HepG2 (cell line): ENCODE measurements around the gene NCDN. TPM values are rescaled to one million over a fixed set of nuclear protein-coding genes. Genes with fewer than 3 reads are reported as not detected.

ENCODE experiments used
- ATM ChIP-seq: fragments of 450-650 bp; IDR thresholded peaks from 2 replicates; pipeline ENCODE4 v1.7.1; 2017; ENCODE audit warnings: mild to moderate bottlenecking, borderline replicate concordance
- ELF1 ChIP-seq: sonication (generic); formaldehyde crosslinking; IDR thresholded peaks from 2 replicates; pipeline ENCODE4 v1.4.0; 2020; ENCODE audit warnings: missing genetic modification reagents
- HDAC6 ChIP-seq: fragments of 200-600 bp; sonication (generic); IDR thresholded peaks from 2 replicates; pipeline ENCODE4 v1.7.0; 2017; ENCODE audit warnings: mild to moderate bottlenecking, antibody characterized with exemption, low read length, low read depth
- HOXA9 ChIP-seq: sonication (generic); formaldehyde crosslinking; IDR thresholded peaks from 2 replicates; pipeline ENCODE4 v1.8.1; 2022; ENCODE audit warnings: missing genetic modification reagents, mild to moderate bottlenecking, moderate library complexity, borderline replicate concordance
- ISX ChIP-seq: sonication (generic); formaldehyde crosslinking; conservative IDR thresholded peaks from 2 replicates; pipeline ENCODE4 v1.5.0; 2020; ENCODE audit warnings: missing genetic modification reagents
- PAF1 ChIP-seq: IDR thresholded peaks from 2 replicates; pipeline ENCODE4 v1.6.1; 2016; ENCODE audit warnings: missing genetic modification reagents, missing compliant biosample characterization
- PRPF4 ChIP-seq: fragments of 200-400 bp; formaldehyde crosslinking; IDR thresholded peaks from 2 replicates; pipeline ENCODE4 v1.6.1; 2016; ENCODE audit warnings: low read length, low read depth; ENCODE audit not compliant: poor library complexity, severe bottlenecking
- SALL1 ChIP-seq: sonication (generic); formaldehyde crosslinking; IDR thresholded peaks from 2 replicates; pipeline ENCODE4 v1.8.0; 2022; ENCODE audit warnings: mild to moderate bottlenecking, missing genetic modification reagents
- TBL1XR1 ChIP-seq: fragments of 150-350 bp; IDR thresholded peaks from 2 replicates; pipeline ENCODE4 v1.6.1; 2014; ENCODE audit warnings: borderline replicate concordance, low read length; ENCODE audit not compliant: partially characterized antibody
- TRIM24 ChIP-seq: sonication (generic); formaldehyde crosslinking; IDR thresholded peaks from 2 replicates; pipeline ENCODE4 v1.8.0; 2022; ENCODE audit warnings: mild to moderate bottlenecking, missing genetic modification reagents
- ZNF614 ChIP-seq: IDR thresholded peaks from 2 replicates; pipeline ENCODE4 v1.6.1; 2018; ENCODE audit warnings: missing biosample characterization, missing genetic modification reagents, inconsistent platforms, borderline replicate concordance
- polyA plus RNA-seq, 8 experiments: library from polyadenylated mRNA; depleted of rRNA in 3 of 8; stranded (reverse) in 7 of 8; unstranded in 1 of 8; fragments of >200 nt; fragmentation: Illumina TruSeq in 4 of 8; extraction: Trizol in 4 of 8; gene quantifications; 2 replicates each; pipeline versions ENCODE4 v1.2.1 to v1.2.3, GENCODE V29; 2011 to 2016; ENCODE audit warnings: low read depth in 4 of 8, missing spikeins in 1 of 8, mixed read lengths in 1 of 8; ENCODE audit not compliant: insufficient read depth in 1 of 8
- total RNA-seq, 5 experiments: library from RNA; depleted of rRNA; stranded (reverse); fragments of >200 nt; fragmentation: Illumina TruSeq; extraction: Trizol; gene quantifications; 2 replicates each; pipeline ENCODE4 v1.2.3, GENCODE V29; 2016; ENCODE audit warnings: low read depth in 1 of 5
- TF ChIP-seq, protein P1 (sequence below): sonication (generic); formaldehyde crosslinking; IDR thresholded peaks from 2 replicates; pipeline ENCODE4 v1.5.1; 2020; ENCODE audit warnings: mild to moderate bottlenecking, missing genetic modification reagents, moderate library complexity
- TF ChIP-seq, protein P2 (sequence below): sonication (generic); formaldehyde crosslinking; IDR thresholded peaks from 2 replicates; pipeline ENCODE4 v1.9.0; 2022; ENCODE audit warnings: missing genetic modification reagents, mild to moderate bottlenecking, borderline replicate concordance
- TF ChIP-seq, protein P3 (sequence below): sonication (generic); formaldehyde crosslinking; IDR thresholded peaks from 2 replicates; pipeline ENCODE4 v1.4.0; 2020; ENCODE audit warnings: mild to moderate bottlenecking, missing genetic modification reagents
- TF ChIP-seq, protein P4 (sequence below): sonication (generic); formaldehyde crosslinking; IDR thresholded peaks from 2 replicates; pipeline ENCODE4 v1.5.0; 2020; ENCODE audit warnings: mild to moderate bottlenecking, missing genetic modification reagents, moderate library complexity
- TF ChIP-seq, protein P5 (sequence below): IDR thresholded peaks from 2 replicates; pipeline ENCODE4 v1.6.1; 2016; ENCODE audit warnings: missing genetic modification reagents, missing compliant biosample characterization

The NCDN gene
- total and polyA plus RNA-seq, 2 of the 13 experiments (the other 11 are each of a cell fraction or from before 2014, with no cell fraction given), result 6.6 to 9.3 TPM

DNA sequence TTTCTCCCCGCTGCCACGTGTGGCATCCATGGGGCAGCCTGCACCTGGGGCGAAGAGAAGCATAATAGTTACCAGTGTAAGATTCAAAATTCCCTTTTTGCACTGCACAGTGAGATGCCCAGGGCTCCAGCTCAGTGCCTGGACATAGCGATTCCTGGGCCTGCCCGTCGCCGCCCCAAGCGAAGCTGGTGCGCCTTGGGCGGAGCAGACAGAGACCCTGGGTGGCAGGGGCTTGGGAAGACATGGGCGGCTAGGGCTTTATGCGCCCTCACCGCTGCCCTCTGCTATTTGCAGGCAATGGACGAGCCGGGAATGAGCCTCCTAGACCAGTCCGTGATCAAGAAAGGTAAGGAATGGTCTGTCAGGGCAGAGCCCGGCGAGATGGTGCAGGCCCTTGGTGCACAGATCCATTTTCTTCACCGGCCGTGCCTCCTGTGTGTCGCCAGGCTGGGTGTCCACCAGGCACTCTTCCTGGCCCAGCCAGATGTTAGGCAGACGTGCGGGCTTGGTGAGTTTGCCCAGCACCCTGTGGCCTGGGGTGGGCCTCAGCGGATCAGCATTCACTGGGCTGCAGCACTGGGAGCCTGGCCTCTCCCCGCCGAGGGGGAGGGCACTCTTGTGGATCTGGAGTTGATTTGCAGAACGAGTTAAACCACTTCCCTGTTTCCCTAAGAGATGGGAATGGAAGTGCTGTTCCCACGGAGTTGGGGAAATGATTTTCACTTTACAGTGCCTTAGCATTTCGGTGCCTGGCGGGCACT, 17.2 kb downstream of the NCDN start (continued):
- TF ChIP-seq PRPF4 (peak; percentile 35), ATM (no peak), ZNF614 (CRISPR knock-in tag) (0 out of 2 replicates have a peak, but pooled peaks have one; percentile 19), ISX (CRISPR knock-in tag) (no peak), PAF1 (CRISPR knock-in tag) (no peak), SALL1 (CRISPR knock-in tag) (peak; percentile 22; the same call in 1 of the 2 replicates), HOXA9 (CRISPR knock-in tag) (0 out of 2 replicates have a peak, but pooled peaks have one; percentile 35), TRIM24 (no peak), HDAC6 (no peak), TBL1XR1 (no peak), ELF1 (0 out of 2 replicates have a peak, but pooled peaks have one; percentile 12)
- TF ChIP-seq, protein P1, sequence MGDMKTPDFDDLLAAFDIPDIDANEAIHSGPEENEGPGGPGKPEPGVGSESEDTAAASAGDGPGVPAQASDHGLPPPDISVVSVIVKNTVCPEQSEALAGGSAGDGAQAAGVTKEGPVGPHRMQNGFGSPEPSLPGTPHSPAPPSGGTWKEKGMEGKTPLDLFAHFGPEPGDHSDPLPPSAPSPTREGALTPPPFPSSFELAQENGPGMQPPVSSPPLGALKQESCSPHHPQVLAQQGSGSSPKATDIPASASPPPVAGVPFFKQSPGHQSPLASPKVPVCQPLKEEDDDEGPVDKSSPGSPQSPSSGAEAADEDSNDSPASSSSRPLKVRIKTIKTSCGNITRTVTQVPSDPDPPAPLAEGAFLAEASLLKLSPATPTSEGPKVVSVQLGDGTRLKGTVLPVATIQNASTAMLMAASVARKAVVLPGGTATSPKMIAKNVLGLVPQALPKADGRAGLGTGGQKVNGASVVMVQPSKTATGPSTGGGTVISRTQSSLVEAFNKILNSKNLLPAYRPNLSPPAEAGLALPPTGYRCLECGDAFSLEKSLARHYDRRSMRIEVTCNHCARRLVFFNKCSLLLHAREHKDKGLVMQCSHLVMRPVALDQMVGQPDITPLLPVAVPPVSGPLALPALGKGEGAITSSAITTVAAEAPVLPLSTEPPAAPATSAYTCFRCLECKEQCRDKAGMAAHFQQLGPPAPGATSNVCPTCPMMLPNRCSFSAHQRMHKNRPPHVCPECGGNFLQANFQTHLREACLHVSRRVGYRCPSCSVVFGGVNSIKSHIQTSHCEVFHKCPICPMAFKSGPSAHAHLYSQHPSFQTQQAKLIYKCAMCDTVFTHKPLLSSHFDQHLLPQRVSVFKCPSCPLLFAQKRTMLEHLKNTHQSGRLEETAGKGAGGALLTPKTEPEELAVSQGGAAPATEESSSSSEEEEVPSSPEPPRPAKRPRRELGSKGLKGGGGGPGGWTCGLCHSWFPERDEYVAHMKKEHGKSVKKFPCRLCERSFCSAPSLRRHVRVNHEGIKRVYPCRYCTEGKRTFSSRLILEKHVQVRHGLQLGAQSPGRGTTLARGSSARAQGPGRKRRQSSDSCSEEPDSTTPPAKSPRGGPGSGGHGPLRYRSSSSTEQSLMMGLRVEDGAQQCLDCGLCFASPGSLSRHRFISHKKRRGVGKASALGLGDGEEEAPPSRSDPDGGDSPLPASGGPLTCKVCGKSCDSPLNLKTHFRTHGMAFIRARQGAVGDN (CRISPR knock-in tag), result peak; percentile 55
- TF ChIP-seq, protein P2, sequence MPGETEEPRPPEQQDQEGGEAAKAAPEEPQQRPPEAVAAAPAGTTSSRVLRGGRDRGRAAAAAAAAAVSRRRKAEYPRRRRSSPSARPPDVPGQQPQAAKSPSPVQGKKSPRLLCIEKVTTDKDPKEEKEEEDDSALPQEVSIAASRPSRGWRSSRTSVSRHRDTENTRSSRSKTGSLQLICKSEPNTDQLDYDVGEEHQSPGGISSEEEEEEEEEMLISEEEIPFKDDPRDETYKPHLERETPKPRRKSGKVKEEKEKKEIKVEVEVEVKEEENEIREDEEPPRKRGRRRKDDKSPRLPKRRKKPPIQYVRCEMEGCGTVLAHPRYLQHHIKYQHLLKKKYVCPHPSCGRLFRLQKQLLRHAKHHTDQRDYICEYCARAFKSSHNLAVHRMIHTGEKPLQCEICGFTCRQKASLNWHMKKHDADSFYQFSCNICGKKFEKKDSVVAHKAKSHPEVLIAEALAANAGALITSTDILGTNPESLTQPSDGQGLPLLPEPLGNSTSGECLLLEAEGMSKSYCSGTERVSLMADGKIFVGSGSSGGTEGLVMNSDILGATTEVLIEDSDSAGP (CRISPR knock-in tag), result peak; percentile 49; the same call in 1 of the 2 replicates
- TF ChIP-seq, protein P3, sequence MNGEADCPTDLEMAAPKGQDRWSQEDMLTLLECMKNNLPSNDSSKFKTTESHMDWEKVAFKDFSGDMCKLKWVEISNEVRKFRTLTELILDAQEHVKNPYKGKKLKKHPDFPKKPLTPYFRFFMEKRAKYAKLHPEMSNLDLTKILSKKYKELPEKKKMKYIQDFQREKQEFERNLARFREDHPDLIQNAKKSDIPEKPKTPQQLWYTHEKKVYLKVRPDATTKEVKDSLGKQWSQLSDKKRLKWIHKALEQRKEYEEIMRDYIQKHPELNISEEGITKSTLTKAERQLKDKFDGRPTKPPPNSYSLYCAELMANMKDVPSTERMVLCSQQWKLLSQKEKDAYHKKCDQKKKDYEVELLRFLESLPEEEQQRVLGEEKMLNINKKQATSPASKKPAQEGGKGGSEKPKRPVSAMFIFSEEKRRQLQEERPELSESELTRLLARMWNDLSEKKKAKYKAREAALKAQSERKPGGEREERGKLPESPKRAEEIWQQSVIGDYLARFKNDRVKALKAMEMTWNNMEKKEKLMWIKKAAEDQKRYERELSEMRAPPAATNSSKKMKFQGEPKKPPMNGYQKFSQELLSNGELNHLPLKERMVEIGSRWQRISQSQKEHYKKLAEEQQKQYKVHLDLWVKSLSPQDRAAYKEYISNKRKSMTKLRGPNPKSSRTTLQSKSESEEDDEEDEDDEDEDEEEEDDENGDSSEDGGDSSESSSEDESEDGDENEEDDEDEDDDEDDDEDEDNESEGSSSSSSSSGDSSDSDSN (CRISPR knock-in tag), result peak; percentile 20; the same call in 1 of the 2 replicates
- TF ChIP-seq, protein P4, sequence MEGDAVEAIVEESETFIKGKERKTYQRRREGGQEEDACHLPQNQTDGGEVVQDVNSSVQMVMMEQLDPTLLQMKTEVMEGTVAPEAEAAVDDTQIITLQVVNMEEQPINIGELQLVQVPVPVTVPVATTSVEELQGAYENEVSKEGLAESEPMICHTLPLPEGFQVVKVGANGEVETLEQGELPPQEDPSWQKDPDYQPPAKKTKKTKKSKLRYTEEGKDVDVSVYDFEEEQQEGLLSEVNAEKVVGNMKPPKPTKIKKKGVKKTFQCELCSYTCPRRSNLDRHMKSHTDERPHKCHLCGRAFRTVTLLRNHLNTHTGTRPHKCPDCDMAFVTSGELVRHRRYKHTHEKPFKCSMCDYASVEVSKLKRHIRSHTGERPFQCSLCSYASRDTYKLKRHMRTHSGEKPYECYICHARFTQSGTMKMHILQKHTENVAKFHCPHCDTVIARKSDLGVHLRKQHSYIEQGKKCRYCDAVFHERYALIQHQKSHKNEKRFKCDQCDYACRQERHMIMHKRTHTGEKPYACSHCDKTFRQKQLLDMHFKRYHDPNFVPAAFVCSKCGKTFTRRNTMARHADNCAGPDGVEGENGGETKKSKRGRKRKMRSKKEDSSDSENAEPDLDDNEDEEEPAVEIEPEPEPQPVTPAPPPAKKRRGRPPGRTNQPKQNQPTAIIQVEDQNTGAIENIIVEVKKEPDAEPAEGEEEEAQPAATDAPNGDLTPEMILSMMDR, result 0 out of 2 replicates have a peak, but pooled peaks have one; percentile 10
- TF ChIP-seq, protein P5, sequence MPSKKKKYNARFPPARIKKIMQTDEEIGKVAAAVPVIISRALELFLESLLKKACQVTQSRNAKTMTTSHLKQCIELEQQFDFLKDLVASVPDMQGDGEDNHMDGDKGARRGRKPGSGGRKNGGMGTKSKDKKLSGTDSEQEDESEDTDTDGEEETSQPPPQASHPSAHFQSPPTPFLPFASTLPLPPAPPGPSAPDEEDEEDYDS (CRISPR knock-in tag), result no peak
